ENCODE measurements around the gene FARP1.

FARP1 gene

DNA sequence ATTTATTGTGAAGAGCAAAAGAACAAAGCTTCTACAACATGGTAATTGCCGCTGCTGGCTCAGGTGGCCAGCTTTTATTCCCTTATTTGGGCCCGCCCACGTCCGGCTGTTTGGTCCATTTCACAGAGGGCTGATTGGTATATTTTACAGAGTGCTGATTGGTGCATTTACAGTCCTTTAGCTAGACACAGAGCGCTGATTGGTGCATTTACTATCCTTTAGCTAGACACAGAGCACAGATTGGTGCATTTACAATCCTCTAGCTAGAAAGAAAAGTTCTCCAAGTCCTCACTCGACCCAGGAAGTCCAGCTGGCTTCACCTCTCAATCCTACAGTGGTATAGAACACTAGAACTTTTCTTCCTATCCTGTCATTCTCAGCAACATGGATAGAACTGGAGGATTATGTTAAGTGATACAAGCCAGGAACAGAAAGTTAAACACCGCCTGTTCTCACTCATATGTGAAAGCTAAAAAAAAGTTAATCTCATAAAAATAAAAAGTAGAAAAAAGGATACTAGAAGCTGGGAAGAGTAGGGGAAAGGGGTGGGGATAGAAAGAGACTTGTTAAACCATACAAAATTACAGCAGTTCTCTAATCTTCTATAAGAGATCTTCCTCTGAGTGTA lies 33.6 kb upstream of the FARP1 start:
- no peak for DNase-seq (ENCODE audit: extremely low spot score)
- ChIA-PET CTCF (interaction anchor here (1.1 kb wide), 1 partner anchor 23 kb away, joined by 6 read pairs; no protein-coding TSS in a partner anchor), POLR2A (no interaction called here)
- no peak for TF ChIP-seq CTCF (IDR thresholded peaks at IDR 0.05; ENCODE audit: control extremely low read depth, extremely low read depth, low read depth, missing control alignments)

DNA sequence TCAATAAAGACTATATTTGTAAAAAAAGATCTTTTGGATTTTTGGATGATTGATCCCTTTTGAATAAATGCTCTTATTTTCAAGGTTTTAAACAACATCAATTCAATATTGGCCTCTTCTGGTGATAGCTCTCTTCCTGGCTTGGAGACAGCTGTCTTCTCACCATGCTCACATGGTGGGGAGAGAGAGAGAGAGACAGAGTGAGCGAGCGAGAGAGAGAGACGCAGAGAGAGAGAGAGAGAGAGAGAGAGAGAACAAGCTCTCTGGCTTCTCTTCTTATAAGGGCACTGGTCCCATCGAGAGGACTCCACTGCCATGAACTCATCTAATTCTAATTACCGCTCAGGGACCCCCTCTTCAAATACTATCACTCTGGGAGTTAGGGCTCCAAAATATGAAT lies 32.1 kb upstream of the FARP1 start:
- TF ChIP-seq CTCF (IDR thresholded peaks at IDR 0.05; ENCODE audit: control extremely low read depth, extremely low read depth, low read depth, missing control alignments): no peak
- ChIA-PET POLR2A (no interaction called here), CTCF (no interaction called here)
- DNase-seq (ENCODE audit: extremely low spot score): no peak

GRCh38 chr13:98111168-98112098 lies 31.5 kb upstream of the FARP1 start:
- ChIA-PET POLR2A (no interaction called here), CTCF (no interaction called here)
- TF ChIP-seq CTCF (IDR thresholded peaks at IDR 0.05; ENCODE audit: control extremely low read depth, extremely low read depth, low read depth, missing control alignments): no peak
- no peak for DNase-seq (ENCODE audit: extremely low spot score)

- no peak for DNase-seq (ENCODE audit: extremely low spot score)
- CTCF ChIA-PET: no interaction called here
- POLR2A ChIA-PET: no interaction called here
- TF ChIP-seq CTCF (IDR thresholded peaks at IDR 0.05; ENCODE audit: control extremely low read depth, extremely low read depth, low read depth, missing control alignments): no peak
These were observed 30.4 kb upstream of the FARP1 start for GRCh38 chr13:98112456-98112855.

GRCh38 chr13:98118865-98119264 lies 24.0 kb upstream of the FARP1 start:
- ChIA-PET POLR2A (no interaction called here), CTCF (no interaction called here)
- no peak for DNase-seq (ENCODE audit: extremely low spot score)
- no peak for TF ChIP-seq CTCF (IDR thresholded peaks at IDR 0.05; ENCODE audit: control extremely low read depth, extremely low read depth, low read depth, missing control alignments)

- ChIA-PET POLR2A (no interaction called here), CTCF (no interaction called here)
- DNase-seq (ENCODE audit: extremely low spot score): no peak
- no peak for TF ChIP-seq CTCF (IDR thresholded peaks at IDR 0.05; ENCODE audit: control extremely low read depth, extremely low read depth, low read depth, missing control alignments)
These were observed 19.7 kb upstream of the FARP1 start for GRCh38 chr13:98123176-98123575.
